ENCODE measurements around the gene PAPOLA. TPM values are rescaled to one million over a fixed set of nuclear protein-coding genes. Genes with fewer than 3 reads are reported as not detected.

PAPOLA gene
- total RNA-seq, 4 donors from 2014 or later = 76.6 to 250 (median 110) TPM

DNA sequence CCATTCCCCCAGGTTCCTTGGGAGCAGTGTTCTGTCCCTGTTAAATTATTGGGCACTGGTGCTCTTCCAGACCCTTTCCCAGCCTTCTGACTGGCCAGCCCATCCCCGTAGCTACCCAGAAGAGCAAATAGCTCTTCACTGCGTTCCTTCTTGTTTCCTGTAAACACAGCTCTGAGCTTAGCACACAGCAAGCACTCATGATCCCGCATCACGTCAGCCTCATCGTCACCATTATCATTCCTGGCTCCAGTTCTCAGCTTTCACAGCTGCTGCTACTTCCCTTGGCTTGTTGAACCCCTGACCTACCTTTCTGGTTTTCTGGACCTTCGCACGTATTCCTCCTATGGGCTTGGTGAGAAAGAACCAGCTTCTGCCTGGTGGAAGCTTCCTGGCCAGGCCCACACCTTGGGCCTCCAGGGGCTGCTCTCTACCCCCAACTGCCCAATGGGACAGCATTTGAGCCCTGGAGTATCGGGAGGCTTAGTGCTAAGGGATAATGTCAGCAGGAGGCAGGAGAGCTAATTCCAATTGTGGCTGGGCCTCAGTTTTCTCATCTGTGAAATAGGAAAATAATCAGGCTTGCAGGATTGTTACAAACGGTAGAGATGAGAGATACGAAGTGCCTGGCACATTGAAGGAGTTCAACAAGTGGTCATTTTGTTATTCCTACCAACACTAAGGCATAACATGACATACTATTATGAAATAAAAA lies 22.6 kb upstream of the PAPOLA start:
- H3K36me3 ChIP-seq = no peaks in the 10 kb centered on the region
- DNase-seq (ENCODE audit: low spot score in 2 of 2) = no peak
- no peak overlapping the region for H3K4me3 ChIP-seq
- no peaks in the 10 kb centered on the region for H3K9me3 ChIP-seq
- TF ChIP-seq POLR2AphosphoS5 (IDR thresholded peaks at IDR 0.05) (no peak), POLR2A (IDR thresholded peaks at IDR 0.05) (no peak), EP300 (IDR thresholded peaks at IDR 0.05) (no peak)
- TF ChIP-seq, protein P1, sequence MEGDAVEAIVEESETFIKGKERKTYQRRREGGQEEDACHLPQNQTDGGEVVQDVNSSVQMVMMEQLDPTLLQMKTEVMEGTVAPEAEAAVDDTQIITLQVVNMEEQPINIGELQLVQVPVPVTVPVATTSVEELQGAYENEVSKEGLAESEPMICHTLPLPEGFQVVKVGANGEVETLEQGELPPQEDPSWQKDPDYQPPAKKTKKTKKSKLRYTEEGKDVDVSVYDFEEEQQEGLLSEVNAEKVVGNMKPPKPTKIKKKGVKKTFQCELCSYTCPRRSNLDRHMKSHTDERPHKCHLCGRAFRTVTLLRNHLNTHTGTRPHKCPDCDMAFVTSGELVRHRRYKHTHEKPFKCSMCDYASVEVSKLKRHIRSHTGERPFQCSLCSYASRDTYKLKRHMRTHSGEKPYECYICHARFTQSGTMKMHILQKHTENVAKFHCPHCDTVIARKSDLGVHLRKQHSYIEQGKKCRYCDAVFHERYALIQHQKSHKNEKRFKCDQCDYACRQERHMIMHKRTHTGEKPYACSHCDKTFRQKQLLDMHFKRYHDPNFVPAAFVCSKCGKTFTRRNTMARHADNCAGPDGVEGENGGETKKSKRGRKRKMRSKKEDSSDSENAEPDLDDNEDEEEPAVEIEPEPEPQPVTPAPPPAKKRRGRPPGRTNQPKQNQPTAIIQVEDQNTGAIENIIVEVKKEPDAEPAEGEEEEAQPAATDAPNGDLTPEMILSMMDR (IDR thresholded peaks at IDR 0.05) = no peak
- no peak overlapping the region for H3K27ac ChIP-seq
- 88% methylated on average over 10 of the region's 10 CpGs for WGBS
- H3K4me1 ChIP-seq = no peaks in the 10 kb centered on the region
- H3K27me3 ChIP-seq = no peaks in the 10 kb centered on the region

DNA sequence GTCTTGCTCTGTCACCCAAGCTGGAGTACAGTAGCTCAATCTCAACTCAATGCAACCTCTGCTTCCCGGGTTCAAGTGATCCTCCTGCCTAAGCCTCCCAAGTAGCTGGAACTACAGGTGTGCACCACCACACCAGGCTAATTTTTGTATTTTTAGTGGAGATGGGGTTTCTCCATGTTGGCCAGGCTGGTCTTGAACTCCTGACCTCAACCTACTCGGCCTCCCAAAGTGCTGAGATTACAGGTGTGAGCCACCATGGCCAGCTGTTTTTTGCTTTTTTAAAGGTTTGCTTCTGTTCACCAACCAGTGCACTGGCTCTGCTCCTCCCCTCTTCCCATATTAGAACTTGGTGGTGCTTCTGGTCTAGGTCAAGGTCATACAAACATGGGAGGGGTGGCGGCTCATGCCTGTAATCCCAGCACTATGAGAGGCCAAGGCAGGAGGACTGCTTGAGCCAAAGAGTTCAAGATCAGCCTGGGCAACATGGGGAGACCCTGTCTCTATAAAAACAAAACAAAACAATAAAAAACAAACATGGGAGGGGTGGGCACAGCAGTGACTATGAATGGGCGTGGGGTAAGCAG lies 20.4 kb upstream of the PAPOLA start:
- no peak for DNase-seq (ENCODE audit: low spot score in 2 of 2)
- Histone ChIP-seq H3K36me3 (no peaks in the 10 kb centered on the region), H3K4me3 (no peak overlapping the region), H3K27me3 (no peaks in the 10 kb centered on the region), H3K4me1 (no peaks in the 10 kb centered on the region), H3K9me3 (no peaks in the 10 kb centered on the region), H3K27ac (no peak overlapping the region)
- TF ChIP-seq POLR2AphosphoS5 (IDR thresholded peaks at IDR 0.05) (no peak), EP300 (IDR thresholded peaks at IDR 0.05) (no peak), POLR2A (IDR thresholded peaks at IDR 0.05) (no peak)
- TF ChIP-seq, protein P1 (IDR thresholded peaks at IDR 0.05) = no peak
- WGBS = 82% methylated on average over 4 of the region's 4 CpGs

DNA sequence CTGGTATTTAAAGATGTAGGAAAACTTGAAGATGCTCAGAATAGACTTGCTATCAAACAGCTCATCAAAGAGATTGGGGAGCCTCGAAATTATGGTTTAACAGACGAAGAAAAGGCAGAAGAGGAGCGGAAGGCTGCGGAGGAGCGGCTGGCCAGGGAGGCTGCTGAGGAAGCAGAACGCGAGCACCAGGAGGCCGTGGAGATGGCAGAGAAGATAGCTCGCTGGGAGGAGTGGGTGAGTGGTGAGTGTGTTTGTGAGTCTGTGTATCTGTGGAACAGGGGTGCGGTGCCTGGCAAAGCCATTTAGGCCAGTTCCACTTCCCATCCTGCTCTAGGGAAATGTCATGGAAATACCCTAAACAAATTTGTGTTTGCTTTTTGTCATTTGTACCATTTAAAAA lies 19.2 kb upstream of the PAPOLA start:
- no peaks in the 10 kb centered on the region for H3K27me3 ChIP-seq
- WGBS = 82% methylated on average over 10 of the region's 10 CpGs
- H3K4me1 ChIP-seq = no peaks in the 10 kb centered on the region
- H3K4me3 ChIP-seq = no peak overlapping the region
- no peak overlapping the region for H3K27ac ChIP-seq
- no peaks in the 10 kb centered on the region for H3K9me3 ChIP-seq
- TF ChIP-seq POLR2A (IDR thresholded peaks at IDR 0.05) (no peak), POLR2AphosphoS5 (IDR thresholded peaks at IDR 0.05) (no peak), EP300 (IDR thresholded peaks at IDR 0.05) (no peak)
- TF ChIP-seq, protein P1 (IDR thresholded peaks at IDR 0.05) = no peak
- no peaks in the 10 kb centered on the region for H3K36me3 ChIP-seq
- no peak for DNase-seq (ENCODE audit: low spot score in 2 of 2)

DNA sequence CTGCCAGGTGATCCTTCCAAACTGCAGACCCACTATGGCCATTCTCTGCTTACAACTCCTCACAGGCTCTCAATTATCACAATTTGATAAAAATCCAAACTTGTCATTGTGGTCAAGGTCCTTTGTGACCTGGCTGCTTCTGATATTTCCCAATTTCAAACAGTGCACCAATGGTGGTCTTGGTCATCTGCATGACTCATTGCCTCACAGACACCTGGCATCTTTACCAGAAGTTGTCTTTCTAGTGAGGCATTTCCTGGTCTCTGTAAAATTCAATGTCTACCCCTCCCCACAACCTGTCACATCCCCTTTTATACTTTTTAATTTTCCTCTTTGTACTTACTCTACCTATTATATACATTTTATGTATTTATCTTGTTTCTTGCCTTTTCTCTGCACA lies 17.8 kb upstream of the PAPOLA start:
- no peak for DNase-seq (ENCODE audit: low spot score in 2 of 2)
- Histone ChIP-seq H3K27me3 (peaks cover 3% of the 10 kb centered on the region), H3K4me3 (no peak overlapping the region), H3K36me3 (no peaks in the 10 kb centered on the region), H3K9me3 (no peaks in the 10 kb centered on the region), H3K4me1 (no peaks in the 10 kb centered on the region), H3K27ac (no peak overlapping the region)
- TF ChIP-seq, protein P1 (IDR thresholded peaks at IDR 0.05) = no peak
- TF ChIP-seq POLR2AphosphoS5 (IDR thresholded peaks at IDR 0.05) (no peak), POLR2A (IDR thresholded peaks at IDR 0.05) (no peak)

DNA sequence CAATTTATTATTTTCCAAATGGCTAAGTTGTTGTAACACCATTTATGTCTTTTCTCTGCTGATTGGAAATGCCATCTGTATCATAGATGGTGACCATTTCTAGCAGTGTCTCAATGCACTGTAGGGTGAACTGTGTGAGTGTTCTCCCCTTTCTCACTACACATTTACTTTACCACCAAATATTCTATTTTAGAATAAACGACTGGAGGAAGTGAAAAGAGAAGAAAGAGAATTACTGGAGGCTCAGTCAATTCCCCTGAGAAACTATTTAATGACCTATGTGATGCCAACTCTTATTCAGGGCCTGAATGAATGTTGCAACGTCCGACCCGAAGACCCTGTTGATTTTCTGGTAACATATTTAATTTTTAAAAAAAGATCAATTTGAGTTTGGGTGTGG lies 15.5 kb upstream of the PAPOLA start:
- Histone ChIP-seq H3K4me1 (no peaks in the 10 kb centered on the region), H3K4me3 (no peak overlapping the region), H3K36me3 (no peaks in the 10 kb centered on the region), H3K9me3 (no peaks in the 10 kb centered on the region), H3K27ac (no peak overlapping the region), H3K27me3 (peaks cover 8% of the 10 kb centered on the region)
- WGBS = 84% methylated on average over 4 of the region's 4 CpGs
- no peak for DNase-seq (ENCODE audit: low spot score in 2 of 2)
- no peak for TF ChIP-seq EP300 (IDR thresholded peaks at IDR 0.05)
- TF ChIP-seq, protein P1 (IDR thresholded peaks at IDR 0.05) = no peak
- TF ChIP-seq POLR2A (IDR thresholded peaks at IDR 0.05) = no peak
- no peak for TF ChIP-seq POLR2AphosphoS5 (IDR thresholded peaks at IDR 0.05)

Measured in suprapubic skin (tissue), 4 donors.